GM23338 (cell line): ENCODE measurements around the gene CACNB2. TPM values are rescaled to one million over a fixed set of nuclear protein-coding genes. Genes with fewer than 3 reads are reported as not detected.

ENCODE experiments used
- EZH2 ChIP-seq: fragments of 200-600 bp; sonication (generic); IDR thresholded peaks from one replicate; pipeline ENCODE4 v1.8.0; 2017; ENCODE audit warnings: antibody characterized with exemption, mild to moderate bottlenecking, low read depth; ENCODE audit not compliant: unreplicated experiment
- EZH2phosphoT487 ChIP-seq: fragments of 200-600 bp; sonication (generic); IDR thresholded peaks from one replicate; pipeline ENCODE4 v1.8.1; 2018; ENCODE audit warnings: antibody characterized with exemption; ENCODE audit not compliant: unreplicated experiment
- NANOG ChIP-seq: IDR thresholded peaks from 2 replicates; pipeline ENCODE4 v1.6.1; 2016; ENCODE audit warnings: antibody characterized with exemption, borderline replicate concordance
- REST ChIP-seq: IDR thresholded peaks from one replicate; pipeline ENCODE4 v1.6.1; 2018; ENCODE audit warnings: antibody characterized with exemption; ENCODE audit not compliant: unreplicated experiment
- STAT1 ChIP-seq: IDR thresholded peaks from one replicate; pipeline ENCODE4 v1.6.1; 2016; ENCODE audit warnings: antibody characterized with exemption; ENCODE audit not compliant: unreplicated experiment
- ZNF462 ChIP-seq: fragments of 250-450 bp; sonication (Bioruptor Pico); IDR thresholded peaks from 2 replicates; pipeline ENCODE4 v1.5.0; 2020; ENCODE audit warnings: mild to moderate bottlenecking, moderate library complexity
- polyA plus RNA-seq: library from polyadenylated mRNA; unstranded; fragments of >200 nt; fragmentation: Nextera tagmentation; extraction: Ambion mirVana; gene quantifications from 2 replicates; pipeline ENCODE4 v1.2.1, GENCODE V29; 2016
- total RNA-seq: library from RNA; depleted of rRNA; stranded (reverse); fragments of >200 nt; shearing (Covaris generic); gene quantifications from 2 replicates; pipeline ENCODE4 v1.2.3, GENCODE V29; 2014

Gene CACNB2
- total and polyA plus RNA-seq, 2 experiments from 2014 or later, result 5.0 to 5.9 TPM

- TF ChIP-seq ZNF462 (CRISPR knock-in tag) (no peak), NANOG (no peak), STAT1 (no peak), EZH2 (no peak), EZH2phosphoT487 (no peak), REST (no peak)
These were observed 193.4 kb downstream of the CACNB2 start (continued) for GRCh38 chr10:18333621-18334020.
